ENCODE measurements around the gene SCTR.

The SCTR gene

GRCh38 chr2:119475225-119475856 lies 48.9 kb downstream of the SCTR start:
- no peak for TF ChIP-seq CTCF (IDR thresholded peaks at IDR 0.05; ENCODE audit: low read depth, low read length, missing control alignments)
- in situ Hi-C loops (cut with HindIII; ENCODE audit: low pct_ligation_motif_present, low sequenced_read_pairs), result loop anchor here (10.0 kb wide), 1 partner anchor 71 kb away; no protein-coding TSS in a partner anchor
- no peak for DNase-seq
- Histone ChIP-seq H3K36me3 (replicated peaks) (no peaks in the 10 kb centered on the region), H3K4me3 (ENCODE audit: low read depth, low read length) (no peak overlapping the region), H3K27ac (no peak overlapping the region), H3K27me3 (replicated peaks) (peaks cover 2% of the 10 kb centered on the region)

GRCh38 chr2:119474371-119475224 lies 49.7 kb downstream of the SCTR start:
- no peak overlapping the region for H3K4me3 ChIP-seq (ENCODE audit: low read depth, low read length)
- DNase-seq, result no peak
- no peak overlapping the region for H3K27ac ChIP-seq
- no peaks in the 10 kb centered on the region for H3K36me3 ChIP-seq (replicated peaks)
- TF ChIP-seq CTCF (IDR thresholded peaks at IDR 0.05; ENCODE audit: low read depth, low read length, missing control alignments), result no peak
- in situ Hi-C loops (cut with HindIII; ENCODE audit: low pct_ligation_motif_present, low sequenced_read_pairs), result loop anchor here (10.0 kb wide), 1 partner anchor 70 kb away; no protein-coding TSS in a partner anchor
- no peaks in the 10 kb centered on the region for H3K27me3 ChIP-seq (replicated peaks)

GRCh38 chr2:119473621-119474370 lies 50.5 kb downstream of the SCTR start:
- Histone ChIP-seq H3K4me3 (ENCODE audit: low read depth, low read length) (no peak overlapping the region), H3K27me3 (replicated peaks) (no peaks in the 10 kb centered on the region), H3K27ac (no peak overlapping the region), H3K36me3 (replicated peaks) (no peaks in the 10 kb centered on the region)
- no peak for DNase-seq
- no peak for TF ChIP-seq CTCF (IDR thresholded peaks at IDR 0.05; ENCODE audit: low read depth, low read length, missing control alignments)
- in situ Hi-C loops (cut with HindIII; ENCODE audit: low pct_ligation_motif_present, low sequenced_read_pairs), result loop anchor here (10.0 kb wide), 1 partner anchor 69 kb away; no protein-coding TSS in a partner anchor

GRCh38 chr2:119472749-119473148 lies 51.5 kb downstream of the SCTR start:
- Histone ChIP-seq H3K27ac (no peak overlapping the region), H3K4me3 (ENCODE audit: low read depth, low read length) (no peak overlapping the region), H3K36me3 (replicated peaks) (no peaks in the 10 kb centered on the region), H3K27me3 (replicated peaks) (no peaks in the 10 kb centered on the region)
- no peak for DNase-seq
- in situ Hi-C loops (cut with HindIII; ENCODE audit: low pct_ligation_motif_present, low sequenced_read_pairs), result loop anchor here (10.0 kb wide), 1 partner anchor 68 kb away; no protein-coding TSS in a partner anchor
- no peak for TF ChIP-seq CTCF (IDR thresholded peaks at IDR 0.05; ENCODE audit: low read depth, low read length, missing control alignments)

GRCh38 chr2:119469661-119470297 lies 54.5 kb downstream of the SCTR start:
- no peak overlapping the region for H3K27ac ChIP-seq
- DNase-seq, result no peak
- in situ Hi-C loops (cut with HindIII; ENCODE audit: low pct_ligation_motif_present, low sequenced_read_pairs), result loop anchor here (10.0 kb wide), 1 partner anchor 65 kb away; no protein-coding TSS in a partner anchor
- H3K4me3 ChIP-seq (ENCODE audit: low read depth, low read length), result no peak overlapping the region
- no peaks in the 10 kb centered on the region for H3K27me3 ChIP-seq (replicated peaks)
- H3K36me3 ChIP-seq (replicated peaks), result no peaks in the 10 kb centered on the region
- TF ChIP-seq CTCF (IDR thresholded peaks at IDR 0.05; ENCODE audit: low read depth, low read length, missing control alignments), result no peak
